HG03097 (cell line): ENCODE measurements around the gene E2F3.
"Not testable (repeated sequence)": the region's sequence is repeated elsewhere in the genome, so short reads cannot be mapped to it uniquely, and the experiment has no call there.

Source experiments
- ATAC-seq: cut with Tn5 transposase; IDR thresholded peaks from one replicate; pipeline ENCODE4 v1.9.1; 2021; ENCODE audit not compliant: unreplicated experiment, low FRiP score

Gene E2F3

DNA sequence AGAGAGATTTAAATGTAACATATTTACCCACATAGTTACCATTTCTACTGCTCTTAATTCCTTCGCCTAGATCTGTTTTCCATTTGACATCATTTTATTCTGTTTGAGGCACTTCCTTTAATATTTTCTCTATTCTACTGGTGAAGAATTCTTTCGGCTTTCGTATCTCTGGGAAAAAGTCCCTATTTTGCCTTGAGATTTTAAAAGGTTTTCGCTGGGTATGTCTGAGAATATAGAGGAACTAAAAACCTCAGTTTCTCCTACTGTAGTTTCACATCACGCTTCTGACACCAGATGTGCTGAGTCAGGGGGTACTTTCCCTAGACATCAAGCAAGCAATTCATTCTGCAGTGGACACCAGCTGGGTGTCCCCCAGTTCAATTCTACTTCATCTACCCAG is 61.7 kb downstream of the E2F3 start:
- ATAC-seq = no peak

DNA sequence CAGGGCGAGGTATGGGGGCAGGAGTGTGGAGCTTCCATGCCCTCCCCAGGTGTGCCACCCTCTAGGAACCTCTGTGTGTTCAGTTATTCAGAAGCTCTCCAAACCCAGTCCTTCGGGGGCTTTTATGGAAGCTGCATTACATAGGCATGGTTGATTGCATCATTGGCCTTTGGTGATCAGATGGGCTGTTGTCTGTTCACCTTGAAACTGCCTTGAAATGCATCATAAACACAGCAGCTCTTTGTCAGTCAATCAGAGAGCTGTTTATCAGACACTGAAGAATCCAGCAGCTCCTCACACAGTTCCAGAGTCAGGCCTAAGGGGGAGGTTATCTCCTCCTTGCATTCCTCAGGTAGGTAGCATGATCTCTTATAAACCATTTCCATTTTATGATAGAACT is 62.4 kb downstream of the E2F3 start:
- ATAC-seq = no peak

DNA sequence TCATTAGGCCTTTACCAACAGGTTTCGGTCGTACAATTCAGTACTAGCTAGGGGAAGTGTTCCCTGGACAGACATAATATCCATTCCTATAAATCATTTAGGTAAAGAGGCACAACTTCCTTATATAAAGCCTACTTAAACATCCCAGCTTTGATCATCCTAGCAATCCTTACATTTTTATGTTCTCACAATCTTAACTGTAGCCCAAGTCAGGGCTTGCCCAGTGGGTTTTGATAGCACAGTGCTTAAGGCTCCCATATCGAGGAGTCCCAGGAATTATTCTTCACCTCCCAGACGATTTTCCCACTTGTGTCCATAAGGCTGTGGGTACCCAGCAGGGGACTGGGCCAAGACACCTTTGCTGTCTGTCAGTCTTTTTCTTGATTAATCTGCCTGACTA is 63.2 kb downstream of the E2F3 start:
- no peak for ATAC-seq

DNA sequence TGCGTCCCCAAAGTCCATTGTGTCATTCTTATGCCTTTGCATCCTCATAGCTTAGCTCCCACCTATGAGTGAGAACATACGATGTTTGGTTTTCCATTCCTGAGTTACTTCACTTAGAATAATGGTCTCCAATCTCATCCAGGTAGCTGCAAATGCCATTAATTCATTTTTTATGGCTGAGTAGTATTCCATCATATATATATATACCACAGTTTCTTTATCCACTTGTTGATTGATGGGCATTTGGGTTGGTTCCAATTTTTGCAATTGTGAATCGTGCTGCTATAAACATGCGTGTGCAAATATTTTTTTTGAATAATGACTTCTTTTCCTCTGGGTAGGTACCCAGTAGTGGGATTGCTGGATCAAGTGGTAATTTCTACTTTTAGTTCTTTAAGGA is 63.9 kb downstream of the E2F3 start:
- not testable (repeated sequence) for ATAC-seq

DNA sequence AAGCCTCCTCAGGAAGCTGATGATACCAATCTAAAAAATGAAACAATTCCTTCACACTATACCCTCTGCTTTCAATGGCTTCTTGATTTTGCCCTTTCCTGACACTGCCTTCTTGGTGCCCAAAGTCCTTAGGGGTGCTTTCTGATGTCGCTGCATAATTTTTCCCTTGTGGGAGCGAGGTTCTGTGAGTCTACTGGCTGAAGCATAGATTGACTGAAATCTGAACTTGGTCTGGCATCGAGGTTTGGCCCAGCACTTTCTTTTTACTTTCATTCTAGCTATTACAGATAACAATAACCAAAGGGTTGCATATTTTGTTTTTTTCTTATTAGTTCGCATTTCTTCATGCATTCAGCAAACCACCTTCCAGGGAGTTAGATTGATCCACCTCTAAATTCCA is 65.8 kb downstream of the E2F3 start:
- ATAC-seq = peak; percentile 46

DNA sequence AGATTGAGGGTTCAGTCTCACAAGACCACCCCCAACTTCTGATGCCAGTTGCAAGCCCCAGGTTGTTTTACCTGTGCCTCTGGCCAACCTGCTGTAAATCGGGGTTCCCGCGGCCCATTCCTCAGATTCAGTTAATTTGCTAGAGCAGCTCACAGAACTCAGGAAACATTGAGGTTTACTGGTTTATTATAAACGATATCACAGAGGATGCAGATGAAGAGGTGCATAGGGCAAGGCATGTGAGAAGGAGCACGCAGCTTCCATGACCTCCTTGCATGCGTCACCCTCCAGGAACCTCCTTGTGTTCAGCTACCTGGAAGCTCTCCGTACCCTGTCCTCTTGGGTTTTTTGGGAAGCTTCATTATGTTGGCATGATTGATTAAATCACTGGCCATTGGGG is 66.5 kb downstream of the E2F3 start:
- no peak for ATAC-seq

DNA sequence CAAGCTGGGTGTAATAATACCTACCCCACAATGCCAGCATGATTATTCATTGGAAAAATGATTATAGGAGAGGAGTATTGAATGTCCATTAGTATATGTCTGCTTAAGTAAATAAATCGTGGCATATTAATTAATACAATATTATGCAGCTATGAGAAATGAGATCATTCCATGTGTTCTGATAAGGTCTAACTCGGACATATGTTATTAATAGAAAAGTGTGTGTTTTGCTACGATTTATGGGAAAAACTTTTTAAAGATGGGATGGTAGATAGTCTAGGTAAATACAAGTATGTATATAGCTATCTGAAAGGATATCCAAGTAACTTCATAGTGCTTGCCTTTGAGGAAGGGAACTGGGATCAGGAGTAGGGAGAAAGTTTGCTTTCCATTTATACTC is 71.1 kb downstream of the E2F3 start:
- no peak for ATAC-seq

DNA sequence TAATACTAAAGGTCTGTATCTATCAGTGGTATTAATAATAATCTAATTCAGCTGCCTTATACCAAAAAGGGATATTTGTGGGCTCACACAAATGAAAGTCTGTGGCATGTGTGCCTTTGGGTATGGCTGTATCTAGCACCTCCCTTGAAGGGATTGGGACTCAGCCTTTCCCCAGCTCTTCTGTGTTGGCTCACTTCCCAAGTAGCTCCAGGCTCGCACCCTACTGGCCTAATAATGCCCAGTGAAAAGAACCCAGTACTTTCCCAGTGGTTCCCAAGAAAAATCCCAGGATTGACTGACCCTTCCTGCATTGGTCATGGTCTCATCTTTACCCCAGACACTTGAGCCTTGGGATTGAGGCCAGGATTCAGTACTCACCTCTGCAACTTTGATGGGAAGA is 71.8 kb downstream of the E2F3 start:
- no peak for ATAC-seq

DNA sequence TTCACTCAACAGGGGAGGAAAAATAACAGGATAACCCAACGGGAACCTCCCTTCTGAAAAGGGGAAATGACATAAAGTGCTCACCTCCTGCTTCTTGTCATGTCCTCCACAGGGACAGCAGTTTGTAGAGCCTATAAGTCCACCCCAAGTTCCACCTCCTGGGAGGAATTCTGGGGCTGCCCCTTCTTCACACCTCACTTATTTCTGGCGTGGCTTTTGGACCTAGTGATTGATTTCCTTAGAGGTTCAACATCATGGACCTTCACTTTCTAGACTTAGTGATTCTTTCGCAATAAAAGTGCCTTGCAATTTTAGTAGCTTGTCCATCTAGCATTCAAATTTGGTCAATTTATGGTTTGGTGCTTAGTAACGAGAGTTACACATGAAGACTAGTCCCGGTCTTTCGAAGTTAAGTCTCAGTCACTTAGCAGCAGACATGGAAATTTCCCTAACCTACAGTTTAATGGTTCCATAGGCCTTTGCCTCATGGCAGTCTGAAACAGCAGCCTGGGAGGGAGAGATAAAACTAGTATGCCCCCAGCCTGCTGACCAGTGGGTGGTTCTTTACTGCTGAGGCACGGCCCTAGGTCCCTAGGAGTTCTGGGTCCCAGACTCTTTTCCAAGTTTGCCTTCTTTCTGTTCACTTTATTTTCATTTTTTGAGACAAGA is 73.3 kb downstream of the E2F3 start:
- ATAC-seq = no peak

DNA sequence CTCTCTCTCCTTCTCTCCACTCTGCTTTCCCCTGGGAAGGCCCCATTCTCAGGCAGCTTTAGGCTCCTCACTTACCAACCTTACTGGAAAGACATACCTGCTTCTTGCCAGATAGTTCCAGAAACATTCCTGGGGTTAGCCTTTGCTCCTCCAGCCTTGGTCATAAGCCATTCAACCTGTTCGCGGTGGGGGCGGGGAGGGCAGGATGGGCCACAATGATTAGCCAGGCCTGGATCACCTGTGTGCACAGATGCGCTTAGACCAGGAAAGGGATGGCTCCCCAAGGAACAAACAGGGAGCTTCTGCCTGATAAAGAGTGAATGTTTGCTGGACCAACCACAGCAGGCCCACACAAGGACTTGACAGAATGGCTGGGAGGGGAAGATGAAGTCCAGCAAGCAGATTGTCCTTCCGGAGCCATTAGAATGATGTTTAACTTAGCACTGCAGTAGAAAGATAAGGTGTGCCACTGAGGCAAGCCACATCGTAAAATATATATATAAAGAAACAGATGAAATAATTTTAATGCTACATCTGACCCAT is 74.9 kb downstream of the E2F3 start:
- no peak for ATAC-seq

DNA sequence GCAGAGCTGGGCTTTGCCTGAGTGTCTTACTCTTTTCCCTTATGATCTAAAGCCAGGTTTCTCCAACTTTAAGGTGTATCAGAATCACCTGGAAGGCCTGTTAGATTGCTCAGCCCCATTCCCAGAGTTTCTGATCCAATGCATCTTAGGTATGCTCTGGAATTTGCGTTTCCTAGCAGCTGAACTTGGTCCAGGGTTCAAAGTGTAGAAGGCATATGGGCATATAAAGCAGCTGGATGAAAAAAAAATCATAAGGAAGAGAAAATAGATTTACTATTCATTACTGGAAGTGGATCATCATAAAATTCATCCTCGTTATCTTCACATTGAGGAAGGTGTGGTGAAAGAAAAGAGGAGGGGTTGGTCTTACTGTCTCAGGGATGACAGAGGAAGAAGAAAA is 75.8 kb downstream of the E2F3 start:
- ATAC-seq = no peak

DNA sequence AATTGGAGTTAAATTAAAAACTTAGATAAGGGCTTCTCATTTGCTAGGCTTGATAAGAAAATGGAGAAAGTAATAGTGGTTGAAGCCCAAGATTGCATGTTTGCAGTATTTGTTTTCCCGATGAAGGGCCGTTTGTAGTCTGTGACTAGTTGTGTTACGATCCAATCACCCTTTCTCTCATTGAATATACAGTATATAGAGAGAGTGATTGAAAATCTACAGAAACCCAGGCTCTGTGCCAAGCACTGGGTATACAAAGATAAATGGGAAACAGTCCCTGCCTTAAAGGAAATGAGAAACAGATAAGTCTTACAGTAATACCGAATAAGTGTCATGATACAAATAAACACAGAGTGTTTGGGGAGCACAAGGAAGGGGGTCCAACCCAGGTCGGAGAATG is 77.4 kb downstream of the E2F3 start:
- ATAC-seq = no peak

DNA sequence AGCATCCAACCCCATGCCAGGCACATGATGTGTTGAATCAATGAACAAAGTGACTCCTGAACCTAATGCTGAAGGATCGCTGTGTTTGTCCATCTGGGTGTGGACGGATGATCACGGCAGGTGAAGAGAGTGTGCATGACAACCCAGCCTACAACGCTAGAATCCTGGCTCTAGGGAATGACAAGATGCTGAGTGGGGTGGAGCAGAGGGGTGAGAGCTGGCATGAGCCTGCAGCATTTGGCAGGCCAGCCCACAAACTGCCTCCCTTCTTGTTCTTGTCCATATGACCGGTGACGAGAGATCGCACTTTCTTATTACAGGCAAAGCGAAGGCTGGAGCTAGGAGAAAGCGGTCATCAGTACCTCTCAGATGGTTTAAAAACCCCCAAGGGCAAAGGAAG is 77.8 kb downstream of the E2F3 start:
- ATAC-seq = no peak

DNA sequence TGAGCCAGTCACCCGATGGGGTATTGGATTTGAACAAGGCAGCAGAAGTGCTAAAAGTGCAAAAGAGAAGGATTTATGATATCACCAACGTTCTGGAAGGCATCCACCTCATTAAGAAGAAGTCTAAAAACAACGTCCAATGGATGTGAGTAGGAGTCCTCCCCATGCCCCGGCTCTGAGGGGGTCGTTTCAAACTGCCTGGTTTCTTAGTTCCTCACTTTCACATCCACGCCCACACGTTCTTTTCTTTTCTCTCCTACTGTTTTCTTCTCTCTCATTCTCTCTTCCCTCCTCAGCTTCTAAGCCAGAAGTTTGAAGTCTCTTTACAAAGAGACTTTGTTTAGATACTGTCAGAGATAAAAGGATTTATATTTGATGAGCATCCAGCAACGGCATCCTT is 79.6 kb downstream of the E2F3 start:
- ATAC-seq = no peak

DNA sequence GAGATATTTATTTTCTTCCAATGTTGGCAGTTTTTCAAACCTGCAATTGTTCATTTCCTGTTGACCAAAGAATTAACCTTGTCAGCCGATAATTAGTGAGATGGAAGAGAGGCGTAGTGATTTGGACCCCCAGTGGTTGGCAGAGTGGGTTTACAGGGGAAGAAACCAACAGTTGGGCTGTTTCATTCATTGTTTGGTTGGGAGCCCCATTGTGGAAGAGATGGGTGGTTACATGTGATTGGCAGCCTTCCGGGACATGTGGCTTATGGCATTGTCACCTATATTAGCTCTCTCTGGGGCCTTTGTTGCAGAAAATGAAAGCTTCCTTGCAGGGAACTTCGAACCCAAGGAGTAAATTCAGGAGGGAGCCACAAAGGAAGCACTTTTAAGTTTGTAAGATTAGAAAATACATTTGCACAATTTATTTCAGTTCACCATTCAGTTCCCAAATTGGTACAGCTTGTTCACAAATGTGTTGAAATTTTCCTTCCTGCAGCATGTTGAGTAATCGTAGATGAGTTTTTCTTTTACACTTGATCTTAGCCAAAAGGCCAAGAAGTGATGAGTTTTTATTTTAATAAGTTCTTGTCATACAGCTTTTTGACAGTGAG is 82.3 kb downstream of the E2F3 start:
- ATAC-seq = no peak

DNA sequence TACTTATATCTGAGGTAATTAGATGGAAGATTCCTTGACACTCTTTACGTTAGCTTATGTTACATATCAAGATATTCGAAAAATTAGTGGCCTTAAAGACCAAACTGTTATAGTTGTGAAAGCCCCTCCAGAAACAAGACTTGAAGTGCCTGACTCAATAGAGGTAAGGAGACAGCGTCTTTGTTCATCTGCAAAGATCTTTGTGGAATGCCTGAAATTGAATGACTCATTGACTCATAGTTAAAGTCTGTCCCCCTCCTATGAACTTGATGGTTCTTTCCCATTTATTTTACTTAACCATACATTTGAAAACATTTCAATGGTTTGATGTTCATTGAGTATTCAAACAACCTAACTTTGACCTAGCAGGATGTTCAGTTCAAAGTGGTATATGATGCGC is 85.0 kb downstream of the E2F3 start:
- no peak for ATAC-seq

DNA sequence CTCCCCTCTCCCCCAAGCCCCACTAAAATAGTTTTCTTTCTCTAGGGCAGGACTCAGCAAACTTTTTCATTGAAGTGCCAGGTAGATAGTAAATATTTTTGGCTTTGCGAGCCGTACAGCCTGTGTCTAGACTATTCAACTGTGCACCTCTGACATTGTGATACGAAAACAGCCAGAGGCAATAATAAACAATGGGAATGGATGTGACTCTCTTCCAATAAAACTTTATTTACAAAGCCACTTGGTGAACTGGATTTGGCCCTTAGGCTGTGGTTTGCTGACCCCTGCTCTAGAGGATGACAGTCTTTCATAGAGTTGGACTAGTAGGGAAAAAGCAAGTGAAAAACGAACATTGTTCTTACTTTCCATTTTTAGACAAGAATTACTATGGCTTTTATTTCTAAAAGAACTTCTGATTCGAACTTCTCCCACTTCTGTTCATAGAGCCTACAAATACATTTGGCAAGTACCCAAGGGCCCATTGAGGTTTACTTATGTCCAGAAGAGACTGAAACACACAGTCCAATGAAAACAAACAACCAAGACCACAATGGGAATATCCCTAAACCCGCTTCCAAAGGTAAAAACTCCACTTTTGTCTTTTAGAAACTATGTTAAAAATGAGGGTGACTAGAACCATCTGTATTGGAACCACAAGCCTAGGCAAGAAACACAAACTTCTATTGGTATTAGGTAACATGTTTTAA is 86.1 kb downstream of the E2F3 start:
- ATAC-seq = no peak

DNA sequence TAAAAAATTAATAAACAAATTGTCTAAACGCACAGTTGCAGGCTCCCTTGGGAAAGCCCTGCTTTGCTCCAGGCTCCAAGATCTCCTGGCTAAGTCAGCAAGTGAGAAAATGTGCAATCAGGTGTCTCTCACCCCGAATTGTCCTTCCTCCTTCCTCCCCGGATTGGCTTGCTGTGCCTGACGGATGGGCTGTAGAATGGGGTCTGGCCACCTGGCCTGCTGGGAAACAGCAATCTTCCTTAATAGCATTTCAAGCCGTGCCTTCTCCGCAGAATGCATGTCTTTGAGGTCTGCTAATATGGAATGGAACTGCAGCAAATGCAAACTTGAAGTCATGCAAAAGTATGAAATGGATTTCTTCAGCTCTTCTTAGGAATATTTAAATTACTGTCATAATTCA is 88.9 kb downstream of the E2F3 start:
- no peak for ATAC-seq

DNA sequence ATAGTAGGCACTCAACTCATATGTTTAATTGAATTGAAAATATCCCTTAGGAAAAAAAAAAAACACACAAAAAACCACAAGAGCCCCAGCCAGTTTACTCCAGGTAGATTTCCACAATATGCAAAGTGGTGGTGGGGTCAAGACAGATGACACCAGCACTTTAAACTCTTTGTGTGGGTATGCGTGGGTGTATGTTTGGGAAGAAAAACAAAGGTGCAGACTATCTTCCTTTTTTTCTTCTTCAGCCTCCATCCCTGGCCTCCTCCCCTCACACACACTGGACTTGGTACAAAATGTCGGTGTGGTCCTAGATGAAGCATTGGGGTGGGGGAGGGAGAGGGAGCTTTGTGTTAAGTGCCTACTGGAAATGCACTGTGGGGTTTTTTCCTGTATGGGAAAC is 90.4 kb downstream of the E2F3 start:
- ATAC-seq = no peak

DNA sequence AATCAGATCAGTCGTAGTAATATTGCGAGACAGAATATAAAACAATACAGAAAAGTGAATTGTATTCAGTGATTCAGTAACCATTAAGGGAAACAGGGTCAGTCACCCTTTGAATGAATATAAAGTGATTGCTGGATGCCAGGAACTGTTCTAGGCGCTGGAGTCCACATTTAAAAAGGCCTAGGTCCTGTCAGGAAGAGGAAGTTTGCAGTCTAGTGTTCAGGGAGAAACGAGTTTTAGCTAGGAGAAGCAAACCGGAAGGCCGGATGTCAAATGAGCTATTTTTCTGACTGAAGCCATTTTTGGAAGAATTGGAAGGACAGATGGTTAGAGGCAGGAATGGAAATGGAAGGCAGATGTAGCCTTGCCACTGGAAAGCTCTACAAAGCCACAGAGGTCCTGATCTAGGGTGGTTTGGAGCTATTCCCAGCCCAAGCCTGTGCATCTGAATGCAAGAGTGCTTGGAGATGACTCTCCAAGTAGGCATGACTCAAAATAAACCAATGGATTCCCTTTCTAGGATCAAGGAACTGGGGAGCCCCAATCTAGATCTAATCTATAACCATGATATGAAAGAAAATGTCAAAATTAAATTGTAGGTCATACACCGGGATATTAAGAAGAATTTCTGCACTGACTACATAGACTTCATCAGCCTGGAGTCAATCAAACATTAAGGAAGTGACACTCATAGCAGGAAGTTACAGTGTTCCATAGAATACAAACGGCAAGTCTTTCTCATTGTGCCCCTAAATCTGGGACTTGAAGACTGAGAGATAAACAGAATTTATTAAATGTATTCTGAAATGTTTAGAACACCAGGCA is 95.7 kb downstream of the E2F3 start:
- no peak for ATAC-seq

DNA sequence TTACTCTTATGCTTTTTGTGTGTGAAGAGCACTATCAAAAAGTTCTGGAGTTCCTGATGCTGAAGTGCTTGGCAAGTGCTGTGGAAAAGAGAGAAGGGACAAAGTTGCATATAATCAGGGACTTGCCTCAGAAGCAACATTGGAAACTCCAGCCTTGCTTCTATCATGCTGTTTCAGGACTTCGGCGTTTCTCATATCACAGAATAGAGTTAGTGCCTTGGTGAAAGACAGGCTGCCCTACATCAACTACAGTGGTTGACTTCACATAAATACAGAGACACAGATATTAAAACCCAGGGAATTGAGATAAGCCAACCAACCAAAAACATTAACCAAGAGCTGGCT is 96.3 kb downstream of the E2F3 start:
- ATAC-seq = no peak
